DND-41 (cell line): ENCODE results near the gene NUDT6.

Experiments used
- CTCF ChIP-seq: IDR thresholded peaks from 2 replicates; pipeline ENCODE4 v1.5.1; 2012; ENCODE audit warnings: borderline replicate concordance, low read length, moderate library complexity, mild to moderate bottlenecking; ENCODE audit not compliant: poor library complexity, severe bottlenecking; ENCODE audit errors: extremely low read depth
- EZH2 ChIP-seq: IDR thresholded peaks from 3 replicates; pipeline ENCODE4 v1.6.1; 2012; ENCODE audit warnings: borderline replicate concordance, low read depth, mild to moderate bottlenecking, moderate library complexity, low read length, inconsistent platforms; ENCODE audit not compliant: severe bottlenecking

- TF ChIP-seq CTCF: no peak
- no peak for TF ChIP-seq EZH2
Observed at GRCh38 chr4:122884499-122884898, 37.9 kb downstream of the NUDT6 start.
